Measurements from ENCODE around the gene ABCD1. TPM values are rescaled to one million over a fixed set of nuclear protein-coding genes. Genes with fewer than 3 reads are reported as not detected.

Gene ABCD1
- total RNA-seq, 1 donor from 2014 or later, result 27.2 TPM

- Mint-ChIP-seq H3K4me1 (ENCODE audit: low read depth, unreplicated experiment) (peaks cover 7% of the 10 kb centered on the region), H3K36me3 (ENCODE audit: low read depth, unreplicated experiment) (peaks cover 6% of the 10 kb centered on the region), H3K27ac (ENCODE audit: unreplicated experiment) (no peak overlapping the region), H3K4me3 (ENCODE audit: unreplicated experiment) (no peak overlapping the region), H3K9me3 (ENCODE audit: unreplicated experiment) (no peaks in the 10 kb centered on the region), H3K27me3 (ENCODE audit: low read depth, unreplicated experiment) (no peaks in the 10 kb centered on the region)
- Histone ChIP-seq H2AFZ (ENCODE audit: low read depth, low read length) (no peak overlapping the region), H3K36me3 (ENCODE audit: insufficient read depth, low read length) (peaks cover 18% of the 10 kb centered on the region), H3K9me3 (ENCODE audit: insufficient read depth, low read depth, low read length) (no peaks in the 10 kb centered on the region), H3K4me2 (ENCODE audit: low read length) (no peak overlapping the region), H3K27me3 (ENCODE audit: insufficient read depth, low read length) (no peaks in the 10 kb centered on the region), H3K79me2 (ENCODE audit: insufficient read depth, low read length) (peaks cover 24% of the 10 kb centered on the region), H3K27ac (ENCODE audit: low read depth, low read length) (no peak overlapping the region), H3K4me3 (ENCODE audit: insufficient read depth, low read depth, low read length) (no peak overlapping the region), H4K20me1 (ENCODE audit: insufficient read depth, low read length) (peaks cover 28% of the 10 kb centered on the region), H3K9ac (ENCODE audit: low read length) (no peak overlapping the region), H3K4me1 (ENCODE audit: insufficient read depth, low read length) (peaks cover 6% of the 10 kb centered on the region)
- no peak for FAIRE-seq
- no peak for DNase-seq (ENCODE audit: low read depth)
- no peak for TF ChIP-seq CTCF (IDR thresholded peaks at IDR 0.05; ENCODE audit: insufficient read depth, low read depth, low read length)
- TF ChIP-seq EZH2 (IDR thresholded peaks at IDR 0.05; ENCODE audit: insufficient read depth, low read length), result no peak
These were observed 7.2 kb upstream of the ABCD1 start for GRCh38 chrX:153717445-153717844.

GRCh38 chrX:153719238-153719637, 5.4 kb upstream of the ABCD1 start:
- no peak for FAIRE-seq
- H3K4me1 ChIP-seq (ENCODE audit: insufficient read depth, low read length), result peaks cover 14% of the 10 kb centered on the region
- DNase-seq (ENCODE audit: low read depth), result no peak
- H3K9ac ChIP-seq (ENCODE audit: low read length), result no peak overlapping the region
- peaks cover 38% of the 10 kb centered on the region for H3K79me2 ChIP-seq (ENCODE audit: insufficient read depth, low read length)
- TF ChIP-seq EZH2 (IDR thresholded peaks at IDR 0.05; ENCODE audit: insufficient read depth, low read length) (no peak), CTCF (IDR thresholded peaks at IDR 0.05; ENCODE audit: insufficient read depth, low read depth, low read length) (no peak)
- no peak overlapping the region for H2AFZ ChIP-seq (ENCODE audit: low read depth, low read length)
- no peaks in the 10 kb centered on the region for H3K9me3 ChIP-seq (ENCODE audit: insufficient read depth, low read depth, low read length)
- no peak overlapping the region for H3K27ac ChIP-seq (ENCODE audit: low read depth, low read length)
- peaks cover 31% of the 10 kb centered on the region for H4K20me1 ChIP-seq (ENCODE audit: insufficient read depth, low read length)
- Mint-ChIP-seq H3K27me3 (ENCODE audit: low read depth, unreplicated experiment) (no peaks in the 10 kb centered on the region), H3K27ac (ENCODE audit: unreplicated experiment) (no peak overlapping the region), H3K4me3 (ENCODE audit: unreplicated experiment) (no peak overlapping the region), H3K9me3 (ENCODE audit: unreplicated experiment) (no peaks in the 10 kb centered on the region), H3K4me1 (ENCODE audit: low read depth, unreplicated experiment) (peaks cover 5% of the 10 kb centered on the region), H3K36me3 (ENCODE audit: low read depth, unreplicated experiment) (peaks cover 4% of the 10 kb centered on the region)
- no peaks in the 10 kb centered on the region for H3K27me3 ChIP-seq (ENCODE audit: insufficient read depth, low read length)
- H3K36me3 ChIP-seq (ENCODE audit: insufficient read depth, low read length), result peaks cover 18% of the 10 kb centered on the region
- no peak overlapping the region for H3K4me2 ChIP-seq (ENCODE audit: low read length)
- H3K4me3 ChIP-seq (ENCODE audit: insufficient read depth, low read depth, low read length), result no peak overlapping the region

GRCh38 chrX:153719701-153720100, 5.0 kb upstream of the ABCD1 start:
- no peak overlapping the region for H2AFZ ChIP-seq (ENCODE audit: low read depth, low read length)
- TF ChIP-seq CTCF (IDR thresholded peaks at IDR 0.05; ENCODE audit: insufficient read depth, low read depth, low read length), result no peak
- no peak for TF ChIP-seq EZH2 (IDR thresholded peaks at IDR 0.05; ENCODE audit: insufficient read depth, low read length)
- FAIRE-seq (no peak), DNase-seq (ENCODE audit: low read depth) (no peak)
- no peak overlapping the region for H3K27ac ChIP-seq (ENCODE audit: low read depth, low read length)
- no peaks in the 10 kb centered on the region for H3K9me3 Mint-ChIP-seq (ENCODE audit: unreplicated experiment)
- no peaks in the 10 kb centered on the region for H3K27me3 ChIP-seq (ENCODE audit: insufficient read depth, low read length)
- H3K9ac ChIP-seq (ENCODE audit: low read length), result no peak overlapping the region
- H3K4me2 ChIP-seq (ENCODE audit: low read length), result no peak overlapping the region
- H3K27me3 Mint-ChIP-seq (ENCODE audit: low read depth, unreplicated experiment), result no peaks in the 10 kb centered on the region
- no peak overlapping the region for H3K4me3 ChIP-seq (ENCODE audit: insufficient read depth, low read depth, low read length)
- peaks cover 38% of the 10 kb centered on the region for H3K79me2 ChIP-seq (ENCODE audit: insufficient read depth, low read length)
- peaks cover 13% of the 10 kb centered on the region for H3K36me3 ChIP-seq (ENCODE audit: insufficient read depth, low read length)
- no peak overlapping the region for H3K27ac Mint-ChIP-seq (ENCODE audit: unreplicated experiment)
- no peak overlapping the region for H3K4me3 Mint-ChIP-seq (ENCODE audit: unreplicated experiment)
- peaks cover 4% of the 10 kb centered on the region for H3K36me3 Mint-ChIP-seq (ENCODE audit: low read depth, unreplicated experiment)
- H3K4me1 Mint-ChIP-seq (ENCODE audit: low read depth, unreplicated experiment), result peaks cover 3% of the 10 kb centered on the region
- H3K4me1 ChIP-seq (ENCODE audit: insufficient read depth, low read length), result peaks cover 14% of the 10 kb centered on the region
- H3K9me3 ChIP-seq (ENCODE audit: insufficient read depth, low read depth, low read length), result no peaks in the 10 kb centered on the region
- H4K20me1 ChIP-seq (ENCODE audit: insufficient read depth, low read length), result peaks cover 31% of the 10 kb centered on the region

Measured in astrocyte (in vitro differentiated cells and primary cell).